SKM-1 treated with dmso at 0.1 percent for 144 hours (cell line): ENCODE data around the gene MLH1.

Experiments
- DNase-seq: peaks from one replicate; lab custom pipeline; 2025; ENCODE audit not compliant: unreplicated experiment; lab: John Stamatoyannopoulos, UW

The MLH1 gene

DNA sequence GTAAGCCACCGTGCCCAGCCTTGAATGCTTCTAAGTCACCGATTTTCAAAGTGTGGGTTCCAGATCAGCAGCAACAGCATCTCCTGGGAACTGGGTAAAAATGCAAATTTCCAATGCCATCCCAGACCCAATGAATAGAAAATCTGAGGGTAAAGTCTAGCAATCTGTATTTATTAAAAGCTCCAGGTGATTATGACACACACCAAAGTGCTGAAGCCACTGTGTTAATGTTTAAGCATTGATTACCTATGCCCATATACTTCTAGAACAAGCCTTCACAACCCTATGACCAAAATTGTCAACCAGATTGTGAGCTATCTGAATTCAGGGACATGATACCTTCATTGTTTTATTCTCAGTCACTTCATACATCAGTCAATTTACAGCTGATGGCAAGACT, 94.6 kb downstream of the MLH1 start:
- DNase-seq: no peak

DNA sequence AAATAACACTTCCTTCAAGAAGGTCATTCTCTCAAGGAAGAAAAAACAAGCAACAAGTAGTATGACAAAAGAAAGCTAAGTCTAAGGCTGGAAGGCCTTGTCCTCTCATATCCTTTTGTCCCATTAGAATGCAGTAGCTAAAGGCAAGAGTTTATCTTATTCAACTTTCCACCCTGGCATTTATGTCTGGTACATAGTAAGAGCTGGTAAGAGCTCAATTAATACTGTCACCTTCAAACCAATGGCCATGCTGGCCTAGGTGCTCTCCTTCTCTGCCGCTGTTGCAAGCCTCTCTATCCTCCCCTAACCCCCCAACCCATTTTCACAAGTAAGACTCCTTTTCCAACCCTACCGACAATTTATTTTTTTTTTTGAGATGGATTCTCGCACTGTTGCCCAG, 99.2 kb downstream of the MLH1 start:
- no peak for DNase-seq

DNA sequence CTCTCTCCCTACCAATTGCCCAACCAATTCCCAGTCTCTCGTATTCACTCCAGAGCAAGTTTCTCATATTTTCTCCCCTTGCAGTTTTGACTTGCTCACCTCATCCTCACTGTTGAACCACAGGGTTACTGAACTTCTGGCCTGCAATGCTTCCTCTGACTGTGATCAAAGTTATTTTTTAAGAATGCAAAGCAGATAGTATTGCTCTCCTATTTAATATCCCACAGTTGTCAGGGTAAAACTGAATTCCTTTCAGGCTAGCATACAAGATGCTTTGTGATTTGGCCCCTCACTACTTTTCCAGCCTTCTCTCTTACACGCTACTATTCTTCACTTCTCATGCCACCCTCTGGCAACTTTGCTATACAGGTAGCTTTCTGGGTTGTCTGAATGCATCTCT, 100.2 kb downstream of the MLH1 start:
- no peak for DNase-seq

DNA sequence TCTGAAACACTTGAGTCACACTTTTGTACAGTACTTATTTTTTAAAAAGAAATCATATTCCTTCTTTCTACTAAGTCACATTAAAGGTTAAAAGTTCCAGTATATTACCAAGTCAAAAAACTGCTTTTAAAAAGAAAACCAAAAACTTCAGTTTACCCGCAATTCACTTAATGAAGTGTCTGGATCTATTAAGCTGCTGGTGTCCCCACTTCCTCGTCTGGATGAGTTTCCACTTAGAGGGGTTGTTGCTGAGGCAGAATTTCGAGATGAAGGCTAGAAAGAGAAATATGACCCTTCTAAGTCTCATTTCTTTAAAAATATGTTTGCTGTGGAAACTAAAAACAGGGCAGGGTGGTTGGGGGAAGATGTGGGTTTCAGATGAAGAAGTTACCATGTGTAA, 101.3 kb downstream of the MLH1 start:
- no peak for DNase-seq

DNA sequence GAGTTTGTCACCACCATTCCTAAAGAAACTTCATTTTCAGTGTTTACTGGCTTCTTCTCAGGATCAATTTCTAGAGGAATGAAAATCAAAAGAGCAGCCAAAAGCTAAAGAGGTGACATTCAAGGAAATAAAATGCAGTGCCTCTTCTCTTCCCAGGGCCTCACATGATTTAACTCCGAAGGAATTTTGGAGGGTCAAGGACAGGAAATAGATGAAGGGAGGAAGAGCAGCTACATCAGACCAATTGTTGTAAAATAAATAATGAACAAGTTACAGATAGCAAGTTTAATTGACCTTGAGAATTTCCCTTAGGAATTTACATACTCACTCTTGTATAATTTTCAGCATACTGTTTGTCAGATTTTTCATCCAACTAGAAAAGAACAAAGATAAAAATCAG, 103.0 kb downstream of the MLH1 start:
- no peak for DNase-seq

DNA sequence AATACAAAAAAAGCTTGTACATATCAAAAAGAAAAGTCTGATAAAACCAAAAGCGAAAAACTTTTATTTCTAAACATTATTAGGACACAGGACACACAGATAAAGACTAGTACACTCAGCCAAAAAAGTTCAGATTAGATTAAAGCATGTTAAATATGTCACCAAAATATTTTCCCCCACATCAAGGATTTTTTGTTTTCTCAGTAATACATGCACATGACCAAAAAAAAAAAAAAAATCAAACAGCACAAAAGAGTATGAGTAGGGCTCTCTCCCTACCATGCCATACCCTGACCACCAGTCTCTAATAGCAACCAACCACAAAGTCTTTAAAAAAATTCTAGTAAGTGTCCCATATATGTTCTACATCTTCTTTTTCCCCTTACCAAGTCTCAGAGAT, 103.7 kb downstream of the MLH1 start:
- no peak for DNase-seq

DNA sequence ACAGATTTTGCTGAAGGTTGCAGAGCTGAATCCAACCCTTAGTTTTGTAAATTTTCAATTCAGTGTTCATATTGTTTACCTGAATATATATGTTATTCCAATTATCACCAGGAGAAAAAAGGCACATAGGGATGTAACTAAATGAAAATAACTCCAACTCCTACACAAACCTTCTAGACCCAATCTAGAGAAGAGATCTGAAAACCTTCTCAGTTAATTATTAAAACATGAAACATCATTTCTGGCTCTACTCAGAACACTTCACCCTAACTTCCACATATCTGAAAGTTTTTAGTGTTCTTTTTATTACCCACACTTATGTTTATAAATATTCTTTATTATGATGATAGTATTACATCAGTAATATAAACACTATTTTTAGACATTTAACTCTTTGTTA, 104.5 kb downstream of the MLH1 start:
- DNase-seq: no peak

DNA sequence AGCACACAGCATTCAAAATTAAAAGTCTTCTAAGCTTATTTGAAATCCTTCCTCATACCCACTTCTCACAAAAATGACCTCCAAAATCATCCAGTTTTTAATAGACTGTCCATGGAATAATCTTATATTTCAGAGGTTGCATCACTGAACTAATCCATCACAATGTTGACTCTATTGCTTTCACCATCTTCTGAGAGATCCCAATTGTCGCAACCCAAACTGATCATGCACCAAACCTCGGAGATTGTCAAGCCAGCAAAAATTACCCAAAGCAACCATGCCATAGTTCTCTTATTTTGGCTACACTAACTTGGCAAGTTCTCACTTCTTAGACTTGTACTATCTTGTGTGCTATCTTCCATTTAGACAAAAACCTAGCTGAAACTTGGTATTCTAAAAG, 105.6 kb downstream of the MLH1 start:
- no peak for DNase-seq

DNA sequence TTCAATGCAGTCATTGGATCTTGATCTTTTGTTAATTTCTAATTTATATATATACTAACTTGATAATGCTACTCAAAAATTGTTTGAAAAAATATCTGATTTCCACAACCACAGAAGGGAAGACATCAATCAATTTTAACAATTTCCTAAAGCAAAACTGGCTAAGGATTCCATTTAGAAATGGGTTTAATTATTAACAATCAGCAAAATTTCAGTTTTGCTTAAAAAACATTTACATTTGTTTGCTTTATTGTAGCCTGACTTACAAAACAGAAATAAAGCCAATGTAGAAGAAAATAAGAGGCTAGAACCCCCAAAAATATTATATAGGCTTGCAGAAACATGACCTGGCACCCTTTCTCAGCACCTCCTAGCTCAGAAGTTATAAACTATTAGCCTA, 106.2 kb downstream of the MLH1 start:
- DNase-seq: no peak

DNA sequence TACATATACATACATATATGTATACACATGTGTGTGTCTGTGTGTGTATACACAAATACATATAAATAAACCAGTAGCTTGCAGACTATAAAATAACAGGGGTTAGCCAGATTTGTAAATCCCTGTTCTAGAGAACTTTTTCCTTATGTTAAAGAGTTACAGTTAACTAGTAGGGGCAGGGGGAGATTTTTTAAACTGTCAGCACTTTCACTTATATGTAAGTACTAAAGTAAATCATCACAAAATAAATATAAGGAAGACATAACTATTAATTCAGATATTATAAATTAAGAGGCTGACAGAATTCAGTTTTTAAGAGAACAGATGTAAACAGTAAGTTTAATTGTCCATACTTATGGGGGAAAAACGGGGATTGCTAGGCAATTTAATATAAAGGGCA, 107.1 kb downstream of the MLH1 start:
- DNase-seq: no peak
